Parietal lobe (tissue), 1 donor: ENCODE data around the gene CFAP299. TPM values are rescaled to one million over a fixed set of nuclear protein-coding genes. Genes with fewer than 3 reads are reported as not detected.

Source experiments
- total RNA-seq: library from RNA; depleted of rRNA; stranded (reverse); fragments of >200 nt; gene quantifications from one replicate; pipeline ENCODE4 v1.2.3, GENCODE V29; 2014

Gene CFAP299
- 1.9 TPM for total RNA-seq

DNA sequence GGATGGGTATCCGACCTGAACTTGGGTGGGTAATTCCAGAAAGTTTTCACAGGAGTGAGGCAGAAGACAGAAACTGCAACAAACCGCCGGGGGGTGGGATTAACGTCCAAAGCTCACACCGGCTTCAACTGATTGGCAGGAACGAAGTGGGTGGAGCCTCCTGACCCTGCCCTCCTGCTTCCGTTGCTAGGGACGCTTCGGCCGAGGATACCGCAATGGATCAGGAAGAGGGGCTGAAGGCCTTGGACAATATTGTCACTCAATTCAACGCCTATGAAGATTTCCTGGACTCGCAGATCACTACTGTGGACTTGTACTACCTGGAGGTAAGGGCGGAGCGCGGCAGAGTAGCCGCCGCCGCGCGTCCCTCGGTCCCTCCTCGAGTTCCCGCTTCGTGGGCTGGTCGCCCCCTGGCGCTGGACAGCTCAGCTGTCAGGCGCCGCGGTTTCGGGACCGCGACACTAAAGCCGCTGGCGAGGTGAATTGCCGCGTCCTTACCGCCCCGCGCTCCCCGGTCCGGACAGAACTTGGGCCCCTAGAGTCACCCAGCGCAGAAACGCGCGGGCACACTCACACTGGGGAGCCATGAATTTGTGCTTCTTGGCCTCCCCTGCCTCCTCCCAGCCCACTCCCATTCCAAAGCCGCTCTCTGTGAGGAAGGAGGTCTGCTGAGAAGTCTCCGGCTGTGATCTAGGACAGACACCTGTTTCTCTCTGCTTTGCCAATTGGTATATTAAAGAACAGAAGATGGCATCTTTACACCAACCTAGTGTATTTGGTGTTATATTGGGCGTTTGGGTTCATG is at the start of gene CFAP299:
Gene CFAP299, plus strand, starts transcription at position 177 of the 805 bp plus-strand sequence.

Other genes with a start within 250 kb of the CFAP299 start
- 34.1 TPM for gene PRDM8, start 138.2 kb upstream of the CFAP299 start, total RNA-seq
- gene FGF5, start 69.1 kb upstream of the CFAP299 start, total RNA-seq, result 0.63 TPM